ENCODE measurements around the gene TSPAN14.
"Not testable (repeated sequence)": the region's sequence is repeated elsewhere in the genome, so short reads cannot be mapped to it uniquely, and the experiment has no call there.

The TSPAN14 gene

GRCh38 chr10:80526742-80527141, 72.6 kb downstream of the TSPAN14 start:
- no peak for DNase-seq (ENCODE audit: low read depth)

- no peak for DNase-seq (ENCODE audit: low read depth)
These were observed 74.1 kb downstream of the TSPAN14 start for GRCh38 chr10:80528185-80528700.

DNA sequence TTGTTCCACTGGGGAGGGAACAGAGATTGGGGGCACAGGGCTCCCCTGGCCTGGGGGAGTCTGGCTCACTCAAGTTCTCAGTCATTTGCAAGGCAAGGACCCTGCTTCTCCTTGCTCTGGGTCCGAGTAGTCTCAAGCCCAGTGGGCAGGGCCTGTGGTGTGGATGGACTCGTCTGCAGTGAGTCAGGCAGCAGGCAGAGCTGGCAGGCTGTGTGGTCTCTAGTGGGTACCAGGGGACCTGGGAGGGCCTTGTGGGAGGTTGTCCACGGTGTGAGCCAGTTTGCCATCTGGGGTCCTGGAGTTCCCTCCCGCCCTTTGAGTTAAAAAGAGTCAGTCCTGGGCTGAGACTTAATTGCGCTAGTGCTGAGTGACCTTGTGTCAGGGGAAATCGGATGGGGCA, 74.8 kb downstream of the TSPAN14 start:
- DNase-seq (ENCODE audit: low read depth) = no peak

GRCh38 chr10:80529604-80530003, 75.5 kb downstream of the TSPAN14 start:
- no peak for DNase-seq (ENCODE audit: low read depth)

DNA sequence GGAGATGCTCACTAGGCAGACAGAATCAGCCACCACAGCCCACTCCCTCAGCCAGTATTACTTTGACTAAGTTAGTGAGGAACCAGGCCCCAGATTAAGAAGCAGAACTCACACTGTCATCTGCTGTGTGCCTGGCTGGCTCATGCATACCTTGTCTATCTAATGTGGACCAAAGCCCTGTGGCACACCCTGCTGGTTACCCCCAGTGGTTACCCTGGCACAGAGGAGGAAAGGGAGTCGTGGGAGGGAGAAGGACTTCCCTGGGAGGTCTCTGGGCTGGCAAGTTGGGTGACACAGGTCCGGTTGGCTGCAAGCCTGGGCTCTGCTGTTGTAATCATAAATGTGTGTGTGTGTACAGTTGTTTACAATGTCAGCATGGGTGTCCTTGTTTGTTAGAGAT, 76.1 kb downstream of the TSPAN14 start:
- DNase-seq (ENCODE audit: low read depth) = no peak

DNA sequence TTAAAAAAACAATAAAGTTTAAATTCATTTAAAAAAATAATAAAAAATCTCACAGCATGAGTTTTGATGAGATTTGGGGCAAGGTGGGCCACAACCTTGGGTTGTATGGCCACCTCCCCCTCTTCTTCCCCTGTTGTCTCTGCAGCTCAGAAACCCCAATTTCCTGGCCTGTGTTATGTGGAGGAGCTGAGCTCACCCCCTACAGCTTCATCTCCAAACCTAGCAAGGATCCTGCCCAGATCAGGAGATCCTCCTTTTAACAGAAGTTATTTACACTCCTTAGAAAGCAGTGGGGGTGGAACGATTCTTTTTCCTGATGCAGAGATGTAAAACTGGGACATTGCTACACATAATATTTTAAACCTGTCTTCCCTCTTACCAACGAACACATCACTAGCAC, 76.7 kb downstream of the TSPAN14 start:
- DNase-seq (ENCODE audit: low read depth) = no peak

DNA sequence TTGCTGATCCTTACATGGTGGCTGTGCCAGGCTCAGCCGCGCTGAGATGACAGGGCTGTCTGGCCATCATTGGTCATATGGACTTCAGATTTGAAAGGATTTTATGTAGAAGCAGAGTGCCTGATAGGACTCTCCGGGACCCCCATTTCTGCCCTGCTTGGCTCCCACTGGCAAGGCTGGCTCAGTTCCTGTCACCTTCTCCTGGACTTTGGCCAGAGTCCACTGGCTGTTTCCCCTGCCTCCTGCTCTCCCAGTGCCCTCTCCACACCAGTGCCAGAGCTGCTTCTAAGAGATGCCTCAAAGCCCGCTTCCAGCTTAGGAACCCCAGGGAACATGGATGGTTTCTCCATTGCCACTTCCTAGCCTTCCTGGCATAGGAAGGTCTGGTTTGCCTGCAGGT, 78.5 kb downstream of the TSPAN14 start:
- DNase-seq (ENCODE audit: low read depth) = no peak

DNA sequence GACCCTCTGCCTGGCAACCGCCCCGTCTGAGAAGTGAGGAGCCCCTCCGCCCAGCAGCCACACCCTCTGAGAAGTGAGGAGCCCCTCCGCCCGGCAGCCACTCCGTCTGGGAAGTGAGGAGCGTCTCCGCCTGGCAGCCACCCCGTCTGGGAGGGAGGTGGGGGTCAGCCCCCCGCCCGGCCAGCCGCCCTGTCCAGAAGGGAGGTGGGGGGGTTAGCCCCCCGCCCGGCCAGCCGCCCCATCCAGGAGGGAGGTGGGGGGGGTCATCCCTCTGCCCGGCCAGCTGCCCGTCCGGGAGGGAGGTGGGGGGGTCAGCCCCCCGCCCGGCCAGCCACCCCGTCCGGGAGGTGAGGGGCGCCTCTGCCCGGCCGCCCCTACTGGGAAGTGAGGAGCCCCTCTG, 79.9 kb downstream of the TSPAN14 start:
- not testable (repeated sequence) for DNase-seq (ENCODE audit: low read depth)

DNA sequence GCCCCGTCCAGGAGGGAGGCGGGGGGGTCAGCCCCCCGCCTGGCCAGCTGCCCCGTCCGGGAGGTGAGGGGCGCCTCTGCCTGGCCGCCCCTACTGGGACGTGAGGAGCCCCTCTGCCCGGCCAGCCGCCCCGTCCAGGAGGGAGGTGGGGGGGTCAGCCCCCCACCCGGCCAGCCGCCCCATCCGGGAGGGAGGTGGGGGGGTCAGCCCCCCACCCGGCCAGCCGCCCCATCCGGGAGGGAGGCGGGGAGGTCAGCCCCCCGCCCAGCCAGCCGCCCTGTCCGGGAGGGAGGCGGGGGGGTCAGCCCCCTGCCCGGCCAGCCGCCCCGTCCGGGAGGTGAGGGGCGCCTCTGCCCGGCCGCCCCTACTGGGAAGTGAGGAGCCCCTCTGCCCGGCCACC, 80.5 kb downstream of the TSPAN14 start:
- DNase-seq (ENCODE audit: low read depth) = not testable (repeated sequence)

DNA sequence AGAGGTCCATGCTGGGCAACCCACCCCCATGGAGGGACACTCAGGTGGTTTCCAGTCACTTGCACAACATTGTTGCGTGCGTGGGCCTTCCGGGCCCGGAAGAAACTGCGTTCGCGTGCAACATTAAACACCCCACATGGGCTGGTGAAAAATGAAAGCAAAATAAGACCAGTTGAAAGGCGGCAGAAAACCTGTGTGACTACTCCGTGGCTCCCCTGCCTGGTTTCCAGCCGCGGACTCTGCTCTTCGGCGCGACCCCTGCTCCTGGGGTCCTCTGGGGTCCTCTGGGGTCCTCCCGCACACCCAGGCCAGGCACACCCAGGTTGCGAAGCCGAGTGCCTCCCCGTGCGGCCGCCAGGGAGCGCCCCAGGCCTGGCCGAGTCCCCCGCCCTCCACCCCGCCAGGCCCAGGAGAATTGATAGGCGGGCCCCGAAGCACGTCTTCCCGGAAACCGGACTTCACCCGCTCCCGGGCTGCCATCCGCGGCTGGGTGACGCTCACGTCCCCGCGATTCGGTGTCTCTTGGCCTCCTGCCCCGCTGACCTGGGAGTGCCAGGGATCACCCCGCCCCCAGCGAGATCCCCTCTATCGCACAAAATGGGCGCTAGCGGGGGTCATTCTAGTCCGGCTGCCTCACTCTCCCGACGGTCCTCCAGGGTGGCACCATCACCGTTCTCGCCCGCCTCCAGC, 81.7 kb downstream of the TSPAN14 start:
- peak; percentile 58 for DNase-seq (ENCODE audit: low read depth)

DNA sequence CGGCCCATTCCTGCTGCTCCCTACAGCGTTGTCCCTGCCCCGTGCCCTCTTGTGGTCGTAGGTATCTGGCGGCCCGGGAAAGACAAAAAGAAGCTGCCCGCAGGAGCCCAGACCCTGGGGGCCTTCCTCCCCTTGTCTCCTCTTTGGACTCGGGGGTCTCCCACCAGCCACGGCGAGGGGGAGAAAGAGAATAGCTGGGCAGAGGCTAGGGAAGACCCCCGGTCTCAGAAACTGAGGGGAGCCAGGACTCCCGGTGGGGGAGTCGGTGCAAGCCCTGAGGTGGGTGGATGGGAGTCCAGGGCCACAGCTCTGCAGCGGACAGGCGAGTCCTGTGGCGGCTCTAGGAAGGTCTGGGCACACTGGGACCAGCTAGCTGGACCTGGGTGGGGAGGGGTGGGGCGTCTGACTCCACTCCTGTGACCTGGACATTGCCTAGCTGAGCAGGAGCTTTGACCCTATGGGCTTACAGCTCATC, 82.3 kb downstream of the TSPAN14 start:
- DNase-seq (ENCODE audit: low read depth) = no peak

DNA sequence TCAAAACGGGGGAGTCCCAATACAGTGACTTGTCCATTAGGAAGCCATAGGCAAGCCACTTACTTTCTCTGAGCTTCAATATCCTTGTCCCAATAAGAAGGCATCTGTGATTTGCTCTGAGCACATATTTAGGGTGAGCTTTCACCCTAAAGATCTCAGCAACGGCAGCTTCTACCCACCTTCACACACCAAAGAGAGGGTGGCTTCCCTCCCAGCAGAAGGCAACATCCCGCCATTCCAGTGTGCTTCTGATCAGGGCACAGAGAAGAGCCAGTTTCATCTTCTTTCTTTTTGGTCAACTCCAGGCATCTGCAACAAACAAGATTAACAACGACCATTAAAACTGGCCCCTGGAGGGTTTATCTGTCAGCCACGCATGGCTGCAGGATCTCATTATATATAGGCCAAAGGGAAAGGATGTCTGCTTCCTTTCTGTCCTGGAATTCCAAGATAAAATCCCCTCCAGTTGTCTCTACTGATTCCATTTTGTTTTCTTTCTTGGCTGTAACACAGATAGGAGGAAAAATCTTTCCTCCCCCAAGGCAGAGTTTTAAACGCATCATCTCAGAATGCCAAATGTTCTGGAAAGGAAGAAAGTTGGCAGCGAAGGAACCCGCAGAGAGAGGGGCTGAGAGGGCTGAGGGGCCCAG, 83.1 kb downstream of the TSPAN14 start:
- DNase-seq (ENCODE audit: low read depth) = no peak

DNA sequence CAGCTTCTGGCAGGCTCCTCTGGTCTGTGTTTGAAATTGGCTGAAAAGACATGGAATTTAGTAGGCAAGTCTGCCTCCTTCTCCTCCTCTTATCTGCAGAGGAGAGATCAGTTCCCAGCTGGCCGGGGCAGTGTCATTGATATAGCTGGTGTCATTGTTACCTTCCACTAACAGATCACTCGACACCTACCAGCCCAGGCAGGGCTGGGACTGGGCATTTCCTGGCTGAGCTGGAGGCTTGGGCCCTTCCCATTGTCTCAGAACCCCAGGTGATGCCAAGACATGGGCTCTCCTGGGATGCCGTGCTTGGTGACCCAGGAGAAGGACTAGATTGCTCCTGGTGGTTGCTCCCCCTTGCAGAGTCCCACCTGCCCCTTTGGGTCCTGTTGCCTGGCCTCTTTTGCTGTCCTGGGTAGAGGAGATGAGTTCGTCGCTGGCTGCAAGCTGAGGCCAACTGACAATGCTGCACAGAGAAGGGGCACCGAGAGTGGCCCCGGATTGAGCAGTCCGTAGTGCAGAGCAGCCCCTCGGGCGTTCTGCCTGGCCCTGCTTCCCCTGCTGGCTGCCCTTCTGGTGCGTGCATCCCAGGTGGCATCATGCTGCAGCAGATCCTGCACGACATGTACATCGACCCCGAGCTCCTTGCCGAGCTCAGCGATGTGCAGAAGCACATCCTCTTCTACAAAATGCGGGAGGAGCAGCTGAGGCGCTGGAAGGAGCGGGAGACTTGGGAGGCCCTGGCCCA, 83.8 kb downstream of the TSPAN14 start, which contains the start of gene SH2D4B:
Gene SH2D4B (plus strand): TSS at position 167 of the 745 bp plus-strand sequence. CDS start 430 bp downstream, at position 597.
- DNase-seq (ENCODE audit: low read depth) = no peak

DNA sequence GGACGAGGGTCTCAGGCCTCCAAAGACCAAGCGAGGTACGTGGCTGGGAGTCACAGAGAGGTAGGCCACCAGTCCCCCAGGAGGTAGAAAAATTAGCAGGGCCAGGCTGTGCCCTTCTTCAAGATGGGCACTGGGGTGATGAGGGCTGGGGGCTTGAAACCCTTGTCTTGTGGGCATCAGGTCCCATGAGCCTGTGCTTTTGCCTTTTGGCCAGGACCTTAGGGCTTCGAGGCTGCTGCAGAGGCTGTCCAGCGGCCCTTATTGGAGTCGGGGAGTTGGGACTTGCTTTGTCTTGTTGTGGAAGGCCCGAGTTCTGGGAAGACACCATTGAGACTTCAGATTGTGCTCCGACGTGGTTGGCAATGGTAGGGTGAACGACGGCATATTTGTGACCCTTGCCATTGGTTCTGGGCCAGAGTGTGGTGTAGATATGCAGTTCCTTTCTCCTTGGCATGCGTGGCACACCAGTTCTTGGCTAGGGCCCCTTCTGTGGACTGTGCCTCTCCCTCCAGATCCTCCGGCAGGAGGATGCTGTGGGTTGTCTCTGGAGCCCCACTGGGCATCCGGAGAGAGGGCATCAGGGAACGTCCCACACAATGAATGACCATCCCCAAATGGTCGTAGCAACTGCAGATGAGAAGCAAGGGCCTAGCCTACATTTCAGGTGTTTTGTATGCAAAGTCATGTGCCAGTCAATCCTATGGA, 84.5 kb downstream of the TSPAN14 start:
- no peak for DNase-seq (ENCODE audit: low read depth)

- no peak for DNase-seq (ENCODE audit: low read depth)
These were observed 85.4 kb downstream of the TSPAN14 start for GRCh38 chr10:80539421-80540031.

DNA sequence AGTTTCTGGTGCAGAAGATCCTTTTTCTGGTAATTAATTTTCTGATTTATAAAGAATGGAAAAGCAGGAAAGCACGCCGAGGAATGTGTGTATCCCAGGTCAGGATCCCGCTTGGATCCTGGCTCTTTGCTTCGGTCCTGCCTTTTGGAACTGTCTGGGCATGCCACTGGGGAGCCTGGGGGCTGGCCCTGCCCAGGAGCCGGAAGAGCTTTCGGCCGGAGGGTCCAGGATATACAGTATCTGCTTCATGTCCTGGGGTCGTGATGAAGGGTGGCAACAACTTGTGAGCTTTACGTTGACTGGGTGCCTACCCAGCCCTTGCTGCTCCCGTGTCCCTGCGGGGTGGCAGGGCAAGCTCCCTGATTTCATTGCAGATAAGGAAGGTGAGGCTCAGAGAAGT, 86.0 kb downstream of the TSPAN14 start:
- no peak for DNase-seq (ENCODE audit: low read depth)

DNA sequence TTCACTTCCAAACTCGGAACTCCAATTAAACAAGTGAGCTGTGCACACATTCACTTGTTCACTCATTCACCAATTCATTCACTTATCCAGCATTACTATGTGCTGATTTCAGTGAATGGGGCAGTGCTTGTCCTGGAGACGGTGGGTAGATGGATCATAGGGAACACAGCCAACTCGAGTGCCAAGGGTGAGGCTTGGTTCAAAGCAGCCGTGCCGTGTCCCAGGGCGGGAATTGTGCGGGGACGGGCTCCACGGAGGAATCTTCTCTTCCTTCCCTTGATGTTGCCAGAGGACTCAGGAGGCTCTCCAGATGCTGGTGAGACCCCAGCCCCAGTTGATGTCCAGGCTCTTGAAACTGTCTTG, 86.5 kb downstream of the TSPAN14 start:
- no peak for DNase-seq (ENCODE audit: low read depth)

DNA sequence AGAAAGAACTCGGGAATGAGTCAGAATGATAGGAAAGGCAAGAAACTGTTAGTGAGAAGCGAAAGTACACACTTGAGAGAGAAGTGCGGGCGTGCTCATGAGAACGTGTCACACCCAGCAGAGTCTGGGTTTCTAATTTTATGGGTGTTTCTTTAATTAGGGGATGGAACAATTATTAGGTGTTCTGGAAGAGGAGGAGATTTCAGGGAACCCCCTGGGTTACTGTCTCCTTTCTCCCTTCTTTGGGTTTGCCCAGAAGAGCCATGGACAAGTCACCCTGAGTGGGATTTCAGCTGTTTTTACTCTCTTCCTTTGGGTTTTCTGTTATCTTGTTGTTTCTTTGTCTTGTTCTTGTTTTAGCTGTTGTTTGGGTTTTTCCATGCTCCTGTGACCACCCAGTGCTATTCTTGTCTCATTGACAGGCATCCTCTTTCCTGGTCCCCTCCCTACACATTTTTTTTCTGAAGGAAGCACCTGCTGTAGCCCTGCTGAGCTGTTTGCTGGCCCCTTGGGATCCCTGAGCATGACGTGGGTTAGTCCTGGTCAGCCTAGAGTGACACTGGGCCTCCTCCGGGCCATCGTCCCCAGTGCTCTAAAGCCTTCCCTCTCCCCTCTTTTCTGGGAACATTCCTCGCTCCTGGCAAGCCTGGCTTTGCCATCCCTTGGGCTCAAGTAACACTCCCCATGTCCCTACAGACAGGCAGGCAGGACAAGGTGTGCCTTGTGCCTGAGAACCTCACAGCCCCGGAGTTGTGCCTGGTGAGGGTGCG, 87.1 kb downstream of the TSPAN14 start:
- no peak for DNase-seq (ENCODE audit: low read depth)

DNA sequence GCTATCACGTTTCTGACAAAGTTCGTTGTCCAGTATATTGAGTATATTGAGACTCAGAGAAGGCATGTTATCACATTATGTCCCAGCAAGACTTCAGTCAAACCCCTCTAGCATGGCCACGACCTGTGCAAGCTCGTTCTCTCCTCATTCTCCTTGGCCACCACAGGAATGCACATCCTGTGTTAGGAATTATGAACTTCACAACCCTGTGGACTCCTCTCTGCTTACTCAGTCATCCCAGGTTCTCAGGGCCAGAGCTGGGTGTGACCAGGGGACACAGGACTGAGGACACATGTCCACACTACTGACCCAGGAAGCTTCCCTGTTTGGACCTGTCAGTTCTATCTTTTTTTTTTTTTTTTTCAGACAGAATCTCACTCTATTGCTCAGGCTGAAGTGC, 87.9 kb downstream of the TSPAN14 start:
- DNase-seq (ENCODE audit: low read depth) = no peak

- DNase-seq (ENCODE audit: low read depth) = no peak
These were observed 88.7 kb downstream of the TSPAN14 start for GRCh38 chr10:80542652-80543318.
